MM.1S (cell line): ENCODE results near the gene FAP.

Experiments
- DNase-seq: peaks from one replicate; pipeline ENCODE4 v3.0.0-alpha.2; 2015
- H2AFZ ChIP-seq: fragments of 300-600 bp; sonication (generic); 2 replicates; pipeline ENCODE4 v1.6.0; 2016; ENCODE audit warnings: antibody characterized with exemption, low read length
- H3F3A ChIP-seq: fragments of 300-600 bp; sonication (generic); 2 replicates; pipeline ENCODE4 v1.6.1; 2016; ENCODE audit warnings: mild to moderate bottlenecking, antibody characterized with exemption, low read length, moderate library complexity, mixed read lengths; ENCODE audit not compliant: insufficient read depth
- H3K27ac ChIP-seq: fragments of 300-600 bp; sonication (generic); 2 replicates; pipeline ENCODE4 v1.5.1; 2016; ENCODE audit warnings: mild to moderate bottlenecking, low read length
- H3K27me3 ChIP-seq: fragments of 300-600 bp; sonication (generic); replicated peaks from 2 replicates; pipeline ENCODE4 v1.6.0; 2016; ENCODE audit warnings: low read length; ENCODE audit not compliant: insufficient read depth
- H3K36me3 ChIP-seq: fragments of 300-600 bp; sonication (generic); replicated peaks from 2 replicates; pipeline ENCODE4 v1.6.1; 2016; ENCODE audit warnings: mild to moderate bottlenecking, low read length, mixed read lengths; ENCODE audit not compliant: insufficient read depth
- H3K4me1 ChIP-seq: fragments of 300-600 bp; sonication (generic); 2 replicates; pipeline ENCODE4 v1.6.1; 2016; ENCODE audit warnings: low read length, mixed read lengths
- H3K4me2 ChIP-seq: fragments of 300-600 bp; sonication (generic); 2 replicates; pipeline ENCODE4 v1.6.0; 2016; ENCODE audit warnings: low read depth, low read length
- H3K4me3 ChIP-seq: fragments of 300-600 bp; sonication (generic); 2 replicates; pipeline ENCODE4 v1.5.1; 2016; ENCODE audit warnings: low read length, mixed read lengths
- H3K79me2 ChIP-seq: fragments of 300-600 bp; sonication (generic); 2 replicates; pipeline ENCODE4 v1.6.1; 2016; ENCODE audit warnings: mixed run types, low read length, mixed read lengths
- H3K9ac ChIP-seq: fragments of 300-600 bp; sonication (generic); 2 replicates; pipeline ENCODE4 v1.6.1; 2016; ENCODE audit warnings: low read length, mixed read lengths
- H3K9me2 ChIP-seq: fragments of 300-600 bp; sonication (generic); replicated peaks from 2 replicates; pipeline ENCODE4 v1.6.1; 2016; ENCODE audit warnings: mild to moderate bottlenecking, low read length, mixed read lengths; ENCODE audit not compliant: insufficient read depth
- H3K9me3 ChIP-seq: fragments of 300-600 bp; sonication (generic); replicated peaks from 2 replicates; pipeline ENCODE4 v1.6.1; 2016; ENCODE audit warnings: mild to moderate bottlenecking, low read length, mixed read lengths; ENCODE audit not compliant: insufficient read depth
- H4K20me1 ChIP-seq: fragments of 300-600 bp; sonication (generic); 2 replicates; pipeline ENCODE4 v1.6.1; 2016; ENCODE audit warnings: mild to moderate bottlenecking, low read length, moderate library complexity, mixed read lengths; ENCODE audit not compliant: insufficient read depth
- CTCF ChIP-seq: fragments of 300-600 bp; sonication (generic); IDR thresholded peaks from 2 replicates; pipeline ENCODE4 v1.5.1; 2016; ENCODE audit warnings: antibody characterized with exemption, low read length, mixed read lengths
- EZH2 ChIP-seq: fragments of 300-600 bp; sonication (generic); optimal IDR thresholded peaks from 2 replicates; pipeline ENCODE3; 2017; ENCODE audit warnings: low read depth, mild to moderate bottlenecking, antibody characterized with exemption, low read length, mixed read lengths
- EZH2phosphoT487 ChIP-seq: fragments of 300-600 bp; sonication (generic); IDR thresholded peaks from 2 replicates; pipeline ENCODE4 v1.6.1; 2018; ENCODE audit warnings: antibody characterized with exemption, low read length

FAP gene

DNA sequence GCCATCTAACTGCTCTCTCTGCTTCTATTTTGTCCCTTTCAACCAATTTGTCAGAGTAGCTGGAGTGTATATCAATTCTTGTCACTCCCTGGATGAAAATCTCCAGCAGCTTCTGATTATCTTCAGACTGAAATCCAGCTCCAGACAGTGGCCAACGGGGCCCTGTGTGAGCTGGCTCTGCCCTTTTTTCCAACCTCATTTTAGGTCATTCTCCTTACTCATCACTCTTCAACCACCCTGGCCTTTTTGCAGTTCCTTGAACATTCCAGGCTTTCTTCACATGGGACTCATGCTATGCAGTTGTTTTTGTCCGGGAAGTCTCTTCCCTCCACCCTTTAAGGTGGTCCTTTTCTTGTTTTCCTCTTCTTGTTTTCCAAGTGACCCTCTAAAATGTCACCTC lies 15.4 kb upstream of the FAP start:
- H3K9me2 ChIP-seq, result no peaks in the 10 kb centered on the region
- no peaks in the 10 kb centered on the region for H3K27me3 ChIP-seq
- H2AFZ ChIP-seq, result no peak overlapping the region
- no peak overlapping the region for H3K9ac ChIP-seq
- peaks cover 20% of the 10 kb centered on the region for H3K4me1 ChIP-seq
- H3K36me3 ChIP-seq, result no peaks in the 10 kb centered on the region
- H3K79me2 ChIP-seq, result no peaks in the 10 kb centered on the region
- H4K20me1 ChIP-seq, result no peaks in the 10 kb centered on the region
- no peaks in the 10 kb centered on the region for H3K9me3 ChIP-seq
- no peak overlapping the region for H3K4me2 ChIP-seq
- no peak overlapping the region for H3K4me3 ChIP-seq
- no peak for DNase-seq
- H3F3A ChIP-seq, result peaks cover 17% of the 10 kb centered on the region
- TF ChIP-seq EZH2phosphoT487, result no peak
- no peak for TF ChIP-seq CTCF
- TF ChIP-seq EZH2, result no peak
- no peak overlapping the region for H3K27ac ChIP-seq

DNA sequence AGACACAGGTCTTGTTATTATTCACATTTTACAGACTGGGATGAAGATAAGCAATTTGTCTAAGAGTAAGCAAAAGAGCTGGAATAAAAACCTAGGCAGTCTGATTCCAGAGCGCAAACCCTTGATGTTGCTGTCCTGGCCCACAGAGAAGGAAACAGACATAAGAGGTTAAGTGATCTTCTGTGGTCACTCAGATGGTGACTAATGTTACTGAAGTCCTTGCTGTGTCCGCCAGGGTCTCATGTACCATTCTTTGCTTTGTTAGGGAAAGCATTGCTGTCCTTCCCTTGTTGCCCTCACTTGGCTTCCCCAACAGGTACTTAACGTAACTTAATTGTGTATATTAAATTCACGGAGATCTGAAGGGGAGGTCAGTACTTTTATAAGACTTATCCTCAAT lies 14.9 kb upstream of the FAP start:
- DNase-seq, result no peak
- H3K27me3 ChIP-seq, result no peaks in the 10 kb centered on the region
- no peak overlapping the region for H3K4me2 ChIP-seq
- H3K4me3 ChIP-seq, result no peak overlapping the region
- H3K9me2 ChIP-seq, result no peaks in the 10 kb centered on the region
- H3K9me3 ChIP-seq, result no peaks in the 10 kb centered on the region
- no peak overlapping the region for H3K27ac ChIP-seq
- H3K4me1 ChIP-seq, result peaks cover 20% of the 10 kb centered on the region
- no peaks in the 10 kb centered on the region for H3K36me3 ChIP-seq
- no peak overlapping the region for H3K9ac ChIP-seq
- no peaks in the 10 kb centered on the region for H3K79me2 ChIP-seq
- TF ChIP-seq EZH2phosphoT487 (no peak), EZH2 (no peak), CTCF (no peak)
- H2AFZ ChIP-seq, result no peak overlapping the region
- no peaks in the 10 kb centered on the region for H4K20me1 ChIP-seq
- H3F3A ChIP-seq, result peaks cover 17% of the 10 kb centered on the region

DNA sequence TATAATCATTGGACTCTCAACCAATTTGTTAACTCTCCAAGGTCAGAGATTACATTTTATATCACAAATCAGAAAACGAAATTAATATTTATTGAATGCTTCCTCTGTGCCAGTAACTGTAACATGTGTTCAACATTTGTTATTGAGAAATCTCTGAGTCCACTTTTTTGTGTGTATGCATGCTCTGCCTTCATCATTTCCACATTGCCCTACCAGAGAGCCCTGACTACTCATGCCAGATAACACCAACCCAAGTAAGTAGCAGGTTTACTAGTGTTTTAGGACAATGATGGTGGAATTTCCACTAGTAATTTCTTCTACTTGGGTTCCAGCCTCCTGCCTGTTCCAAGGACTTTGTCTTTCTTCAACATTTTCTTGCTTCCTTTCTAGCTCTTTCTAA lies 14.2 kb upstream of the FAP start:
- Histone ChIP-seq H3K4me2 (no peak overlapping the region), H2AFZ (no peak overlapping the region), H3K4me3 (no peak overlapping the region), H3K36me3 (no peaks in the 10 kb centered on the region), H3K9ac (no peak overlapping the region), H3K9me3 (no peaks in the 10 kb centered on the region), H3K27me3 (no peaks in the 10 kb centered on the region), H3K4me1 (peaks cover 20% of the 10 kb centered on the region), H3K79me2 (no peaks in the 10 kb centered on the region), H3K27ac (no peak overlapping the region), H3K9me2 (no peaks in the 10 kb centered on the region), H3F3A (peaks cover 17% of the 10 kb centered on the region), H4K20me1 (no peaks in the 10 kb centered on the region)
- DNase-seq, result no peak
- TF ChIP-seq EZH2phosphoT487 (no peak), EZH2 (no peak), CTCF (no peak)
